Cardiac fibroblast (primary cell): ENCODE data around the gene PREP.
A peak's percentile ranks its signal among the peaks of the same experiment; 100 is the strongest.

Experiments used
- DNase-seq, 2 donors: peaks; one replicate each; pipeline versions ENCODE4 v3.0.0 to v3.0.0-alpha.2; 2010; ENCODE audit warnings: low read depth in 2 of 2
- H3K4me3 ChIP-seq, 2 donors: replicated peaks in 1 of 2; 1 replicate in 1 of 2; 2 replicates in 1 of 2; pipeline ENCODE4 v1.5.1; 2011; ENCODE audit warnings: low read depth in 2 of 2, low read length in 2 of 2, mild to moderate bottlenecking in 2 of 2, moderate library complexity in 1 of 2
- CTCF ChIP-seq: IDR thresholded peaks from one replicate; pipeline ENCODE4 v1.5.1; 2011; ENCODE audit warnings: low read depth, mild to moderate bottlenecking, low read length, inconsistent platforms

The PREP gene

DNA sequence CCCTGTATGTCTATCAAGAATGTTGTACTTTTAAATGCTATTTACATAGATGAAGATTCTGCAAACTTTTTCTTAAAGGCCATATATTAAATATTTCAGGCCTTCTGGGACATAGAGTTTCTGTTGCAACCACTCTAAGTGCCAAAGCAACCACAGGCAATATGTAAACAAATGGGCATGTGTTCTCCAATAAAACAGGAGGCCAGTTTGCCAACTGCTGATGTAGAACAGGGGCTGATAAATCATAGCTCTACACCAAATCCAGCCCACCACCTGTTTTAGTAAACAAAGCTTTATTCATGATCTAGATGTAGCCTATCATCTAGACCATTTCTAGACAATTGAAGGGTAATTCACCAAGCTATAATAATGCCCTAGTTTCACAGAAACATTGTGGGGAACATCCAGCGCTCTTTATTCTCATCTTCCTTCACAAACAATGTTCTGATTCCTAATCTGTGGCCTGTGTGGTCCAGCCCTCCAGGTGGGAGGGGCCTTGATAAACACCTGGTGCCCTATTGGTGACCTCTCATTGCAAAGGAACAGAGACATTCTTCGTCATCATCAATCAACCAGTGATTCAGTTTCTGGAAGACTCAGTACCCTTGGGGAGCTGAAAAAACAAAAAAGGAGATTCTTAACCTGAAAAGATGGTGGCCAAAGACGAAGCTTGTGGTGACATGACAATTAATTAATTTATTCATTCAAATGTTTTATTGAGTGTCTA lies 80.2 kb downstream of the PREP start:
- H3K4me3 ChIP-seq = no peak overlapping the region
- DNase-seq = no peak
- TF ChIP-seq CTCF = no peak

- DNase-seq = no peak
- no peak for TF ChIP-seq CTCF
- no peak overlapping the region for H3K4me3 ChIP-seq
Observed at GRCh38 chr6:105321728-105322127, 81.2 kb downstream of the PREP start.

GRCh38 chr6:105321207-105321606 lies 81.7 kb downstream of the PREP start:
- no peak overlapping the region for H3K4me3 ChIP-seq
- no peak for TF ChIP-seq CTCF
- no peak for DNase-seq

- H3K4me3 ChIP-seq = no peak overlapping the region
- no peak for TF ChIP-seq CTCF
- no peak for DNase-seq
Observed at GRCh38 chr6:105320765-105321164, 82.1 kb downstream of the PREP start.

- no peak for TF ChIP-seq CTCF
- no peak overlapping the region for H3K4me3 ChIP-seq
- DNase-seq = no peak
Observed at GRCh38 chr6:105320271-105320670, 82.6 kb downstream of the PREP start.

- DNase-seq = no peak
- no peak for TF ChIP-seq CTCF
- H3K4me3 ChIP-seq = no peak overlapping the region
Observed at GRCh38 chr6:105319331-105319730, 83.6 kb downstream of the PREP start.

- peak; percentile 20 to 70 for DNase-seq
- no peak overlapping the region for H3K4me3 ChIP-seq
- no peak for TF ChIP-seq CTCF
Observed at GRCh38 chr6:105318660-105319059, 84.2 kb downstream of the PREP start.
